ENCODE results near the gene NOTCH1. TPM values are rescaled to one million over a fixed set of nuclear protein-coding genes. Genes with fewer than 3 reads are reported as not detected.

The NOTCH1 gene
- polyA plus RNA-seq (ENCODE audit: low read depth in 6 of 6): 1 to 10 TPM in 5 of 6 donors, under 1 TPM in 1; 0.05 to 8.0 (median 2.4) TPM

GRCh38 chr9:136545965-136546696, at the start of gene NOTCH1:
TSS of gene NOTCH1 (minus strand) at chr9:136546048. CDS start at chr9:136545786, 262 bp downstream.
- H3K4me3 Mint-ChIP-seq: peak within 1 kb of the TSS; percentile 85 to 95 (median 91)
- H3K27ac Mint-ChIP-seq: peak within 1 kb of the TSS; percentile 76 to 95 (median 87)
- DNase-seq: peak; percentile 83
- H3K27me3 Mint-ChIP-seq: no peaks in the 10 kb centered on the region
- peak; percentile 72 to 77 for ATAC-seq (ENCODE audit: low read depth in 2 of 2)
- no peaks in the 10 kb centered on the region for H3K9me3 Mint-ChIP-seq
- H3K4me1 Mint-ChIP-seq: peaks cover 8 to 53% (median 23%) of the 10 kb centered on the region in 3 donors
- H3K36me3 Mint-ChIP-seq: no peaks in the 10 kb centered on the region

- peak overlapping the region in 2 of 6 donors; percentile 1 to 74 for H3K27ac Mint-ChIP-seq
- H3K4me3 Mint-ChIP-seq: no peak overlapping the region
- no peaks in the 10 kb centered on the region for H3K9me3 Mint-ChIP-seq
Measured at GRCh38 chr9:136594492-136594891, 48.6 kb upstream of the NOTCH1 start.

GRCh38 chr9:136593581-136593980, 47.7 kb upstream of the NOTCH1 start:
- Mint-ChIP-seq H3K27me3 (peaks cover 0 to 13% (median 8%) of the 10 kb centered on the region in 3 donors), H3K9me3 (no peaks in the 10 kb centered on the region), H3K4me3 (no peak overlapping the region), H3K4me1 (peaks cover 6 to 7% (median 7%) of the 10 kb centered on the region in 3 donors), H3K27ac (no peak overlapping the region), H3K36me3 (no peaks in the 10 kb centered on the region)
- no peak for DNase-seq
- no peak for ATAC-seq (ENCODE audit: low read depth in 2 of 2)

More at GRCh38 chr9:136594492-136594891, 48.6 kb upstream of the NOTCH1 start:
- no peak for DNase-seq
- Mint-ChIP-seq H3K27me3 (peaks cover 0 to 10% (median 0%) of the 10 kb centered on the region in 3 donors), H3K4me1 (no peaks in the 10 kb centered on the region), H3K36me3 (no peaks in the 10 kb centered on the region)
- no peak for ATAC-seq (ENCODE audit: low read depth in 2 of 2)

- Mint-ChIP-seq H3K36me3 (no peaks in the 10 kb centered on the region), H3K27ac (no peak overlapping the region), H3K4me1 (peaks cover 11 to 14% (median 13%) of the 10 kb centered on the region in 3 donors), H3K4me3 (no peak overlapping the region), H3K27me3 (peaks cover 0 to 14% (median 12%) of the 10 kb centered on the region in 3 donors), H3K9me3 (no peaks in the 10 kb centered on the region)
- ATAC-seq (ENCODE audit: low read depth in 2 of 2): no peak
- DNase-seq: no peak
Measured at GRCh38 chr9:136592666-136593065, 46.8 kb upstream of the NOTCH1 start.

- no peak for DNase-seq
- H3K9me3 Mint-ChIP-seq: no peaks in the 10 kb centered on the region
- H3K4me3 Mint-ChIP-seq: no peak overlapping the region
- no peak overlapping the region for H3K27ac Mint-ChIP-seq
- no peaks in the 10 kb centered on the region for H3K36me3 Mint-ChIP-seq
- no peak for ATAC-seq (ENCODE audit: low read depth in 2 of 2)
- H3K4me1 Mint-ChIP-seq: peaks cover 11 to 20% (median 13%) of the 10 kb centered on the region in 3 donors
- peaks cover 0 to 22% (median 19%) of the 10 kb centered on the region in 3 donors for H3K27me3 Mint-ChIP-seq
Measured at GRCh38 chr9:136590821-136591752, 45.2 kb upstream of the NOTCH1 start.

- no peak for DNase-seq
- Mint-ChIP-seq H3K9me3 (no peaks in the 10 kb centered on the region), H3K4me1 (peaks cover 11 to 20% (median 13%) of the 10 kb centered on the region in 3 donors), H3K27me3 (peaks cover 0 to 28% (median 22%) of the 10 kb centered on the region in 3 donors), H3K4me3 (peak overlapping the region in 1 of 8 donors; percentile 34), H3K36me3 (no peaks in the 10 kb centered on the region), H3K27ac (no peak overlapping the region)
- no peak for ATAC-seq (ENCODE audit: low read depth in 2 of 2)
Measured at GRCh38 chr9:136589766-136590763, 44.2 kb upstream of the NOTCH1 start.

GRCh38 chr9:136588663-136589464, 43.0 kb upstream of the NOTCH1 start:
- H3K36me3 Mint-ChIP-seq: no peaks in the 10 kb centered on the region
- peaks cover 0 to 34% (median 22%) of the 10 kb centered on the region in 3 donors for H3K27me3 Mint-ChIP-seq
- no peak for DNase-seq
- H3K4me3 Mint-ChIP-seq: peak overlapping the region in 7 of 8 donors; percentile 57 to 82 (median 61)
- H3K4me1 Mint-ChIP-seq: peaks cover 11 to 20% (median 13%) of the 10 kb centered on the region in 3 donors
- peak overlapping the region in 3 of 6 donors; percentile 42 to 74 (median 53) for H3K27ac Mint-ChIP-seq
- ATAC-seq (ENCODE audit: low read depth in 2 of 2): peak; percentile 21 to 36
- H3K9me3 Mint-ChIP-seq: no peaks in the 10 kb centered on the region

- H3K4me3 Mint-ChIP-seq: peak overlapping the region in 7 of 8 donors; percentile 57 to 82 (median 61)
- H3K27ac Mint-ChIP-seq: peak overlapping the region in 2 of 6 donors; percentile 53 to 74
- ATAC-seq (ENCODE audit: low read depth in 2 of 2) (peak in 1 of 2 donors; percentile 18), DNase-seq (no peak)
- H3K9me3 Mint-ChIP-seq: no peaks in the 10 kb centered on the region
- peaks cover 0 to 34% (median 22%) of the 10 kb centered on the region in 3 donors for H3K27me3 Mint-ChIP-seq
- no peaks in the 10 kb centered on the region for H3K36me3 Mint-ChIP-seq
- H3K4me1 Mint-ChIP-seq: peaks cover 11 to 20% (median 13%) of the 10 kb centered on the region in 3 donors
Measured at GRCh38 chr9:136587944-136588662, 42.3 kb upstream of the NOTCH1 start.

GRCh38 chr9:136587145-136587943, 41.5 kb upstream of the NOTCH1 start:
- DNase-seq: no peak
- Mint-ChIP-seq H3K4me3 (peak overlapping the region in 1 of 8 donors; percentile 52), H3K27me3 (peaks cover 0 to 34% (median 22%) of the 10 kb centered on the region in 3 donors), H3K27ac (no peak overlapping the region), H3K9me3 (no peaks in the 10 kb centered on the region), H3K4me1 (peaks cover 11 to 20% (median 13%) of the 10 kb centered on the region in 3 donors), H3K36me3 (no peaks in the 10 kb centered on the region)
- peak in 1 of 2 donors; percentile 14 for ATAC-seq (ENCODE audit: low read depth in 2 of 2)

GRCh38 chr9:136586391-136586953, 40.6 kb upstream of the NOTCH1 start:
- H3K36me3 Mint-ChIP-seq: no peaks in the 10 kb centered on the region
- peaks cover 11 to 20% (median 13%) of the 10 kb centered on the region in 3 donors for H3K4me1 Mint-ChIP-seq
- DNase-seq: no peak
- peaks cover 0 to 34% (median 22%) of the 10 kb centered on the region in 3 donors for H3K27me3 Mint-ChIP-seq
- no peak for ATAC-seq (ENCODE audit: low read depth in 2 of 2)
- H3K4me3 Mint-ChIP-seq: peak overlapping the region in 1 of 8 donors; percentile 55
- peak overlapping the region in 1 of 6 donors; percentile 30 for H3K27ac Mint-ChIP-seq
- no peaks in the 10 kb centered on the region for H3K9me3 Mint-ChIP-seq

All from naive B cell (primary cell).